ENCODE measurements around the gene NUDC. TPM values are rescaled to one million over a fixed set of nuclear protein-coding genes. Genes with fewer than 3 reads are reported as not detected.
"Not testable (repeated sequence)": the region's sequence is repeated elsewhere in the genome, so short reads cannot be mapped to it uniquely, and the experiment has no call there.

The NUDC gene
- total RNA-seq, 1 donor from 2014 or later: 23.2 TPM

- Histone ChIP-seq H3K4me3 (ENCODE audit: low read depth, low read length) (no peak overlapping the region), H3K27me3 (ENCODE audit: control insufficient read depth, insufficient read depth, low read length) (no peaks in the 10 kb centered on the region), H3K36me3 (ENCODE audit: control insufficient read depth, insufficient read depth, low read length) (no peaks in the 10 kb centered on the region)
- DNase-seq (ENCODE audit: low read depth): no peak
- TF ChIP-seq CTCF (IDR thresholded peaks at IDR 0.05; ENCODE audit: insufficient read depth, low read length, severe bottlenecking): no peak
- no peak for FAIRE-seq
Observed at GRCh38 chr1:26983863-26984262, 62.3 kb downstream of the NUDC start.

- H3K36me3 ChIP-seq (ENCODE audit: control insufficient read depth, insufficient read depth, low read length): no peaks in the 10 kb centered on the region
- FAIRE-seq (no peak), DNase-seq (ENCODE audit: low read depth) (no peak)
- no peak overlapping the region for H3K4me3 ChIP-seq (ENCODE audit: low read depth, low read length)
- no peak for TF ChIP-seq CTCF (IDR thresholded peaks at IDR 0.05; ENCODE audit: insufficient read depth, low read length, severe bottlenecking)
- no peaks in the 10 kb centered on the region for H3K27me3 ChIP-seq (ENCODE audit: control insufficient read depth, insufficient read depth, low read length)
Observed at GRCh38 chr1:26984291-26984690, 62.7 kb downstream of the NUDC start.

- FAIRE-seq: no peak
- DNase-seq (ENCODE audit: low read depth): no peak
- TF ChIP-seq CTCF (IDR thresholded peaks at IDR 0.05; ENCODE audit: insufficient read depth, low read length, severe bottlenecking): no peak
Observed at GRCh38 chr1:26986658-26987057, 65.1 kb downstream of the NUDC start.

GRCh38 chr1:26989403-26990109, 68.0 kb downstream of the NUDC start:
- not testable (repeated sequence) for FAIRE-seq; H3K27me3 ChIP-seq (ENCODE audit: control insufficient read depth, insufficient read depth, low read length); H3K4me3 ChIP-seq (ENCODE audit: low read depth, low read length); DNase-seq (ENCODE audit: low read depth); H3K36me3 ChIP-seq (ENCODE audit: control insufficient read depth, insufficient read depth, low read length)

More at GRCh38 chr1:26986658-26987057, 65.1 kb downstream of the NUDC start:
- no peaks in the 10 kb centered on the region for H3K36me3 ChIP-seq (ENCODE audit: control insufficient read depth, insufficient read depth, low read length)
- H3K4me3 ChIP-seq (ENCODE audit: low read depth, low read length): no peak overlapping the region
- no peaks in the 10 kb centered on the region for H3K27me3 ChIP-seq (ENCODE audit: control insufficient read depth, insufficient read depth, low read length)

GRCh38 chr1:26991310-26992116, 70.0 kb downstream of the NUDC start:
- DNase-seq (ENCODE audit: low read depth) (no peak), FAIRE-seq (no peak)
- Histone ChIP-seq H3K27me3 (ENCODE audit: control insufficient read depth, insufficient read depth, low read length) (no peaks in the 10 kb centered on the region), H3K4me3 (ENCODE audit: low read depth, low read length) (no peak overlapping the region), H3K36me3 (ENCODE audit: control insufficient read depth, insufficient read depth, low read length) (no peaks in the 10 kb centered on the region)
- no peak for TF ChIP-seq CTCF (IDR thresholded peaks at IDR 0.05; ENCODE audit: insufficient read depth, low read length, severe bottlenecking)

- Histone ChIP-seq H3K27me3 (ENCODE audit: control insufficient read depth, insufficient read depth, low read length) (no peaks in the 10 kb centered on the region), H3K4me3 (ENCODE audit: low read depth, low read length) (peak within 1 kb of the TSS; percentile 69), H3K36me3 (ENCODE audit: control insufficient read depth, insufficient read depth, low read length) (no peaks in the 10 kb centered on the region)
- DNase-seq (ENCODE audit: low read depth) (peak; percentile 49), FAIRE-seq (no peak)
- TF ChIP-seq CTCF (IDR thresholded peaks at IDR 0.05; ENCODE audit: insufficient read depth, low read length, severe bottlenecking): no peak
Observed at GRCh38 chr1:26993237-26994019, 71.9 kb downstream of the NUDC start, which contains the start of gene TRNP1. Gene TRNP1 (plus strand): TSS chr1:26993692. CDS start chr1:26993787, 95 bp downstream.
